GM12878 (cell line): Measurements from ENCODE around the gene TBX15.

ENCODE experiments used
- TARDBP ChIP-seq: IDR thresholded peaks from 2 replicates; pipeline ENCODE4 v1.6.1; 2016; ENCODE audit warnings: borderline replicate concordance
- TF ChIP-seq, protein P1 (sequence below), 3 experiments: IDR thresholded peaks in 2 of 3; conservative IDR thresholded peaks in 1 of 3; 2 replicates each; pipeline ENCODE4 v1.5.1; 2011; ENCODE audit warnings: low read depth in 3 of 3, low read length in 3 of 3, mild to moderate bottlenecking in 3 of 3, control low read depth in 2 of 3, moderate library complexity in 2 of 3, inconsistent platforms in 1 of 3, mixed read lengths in 1 of 3; ENCODE audit not compliant: control insufficient read depth in 2 of 3, insufficient read depth in 1 of 3; ENCODE audit errors: extremely low read depth in 1 of 3

- no peak for TF ChIP-seq TARDBP
- TF ChIP-seq, protein P1, sequence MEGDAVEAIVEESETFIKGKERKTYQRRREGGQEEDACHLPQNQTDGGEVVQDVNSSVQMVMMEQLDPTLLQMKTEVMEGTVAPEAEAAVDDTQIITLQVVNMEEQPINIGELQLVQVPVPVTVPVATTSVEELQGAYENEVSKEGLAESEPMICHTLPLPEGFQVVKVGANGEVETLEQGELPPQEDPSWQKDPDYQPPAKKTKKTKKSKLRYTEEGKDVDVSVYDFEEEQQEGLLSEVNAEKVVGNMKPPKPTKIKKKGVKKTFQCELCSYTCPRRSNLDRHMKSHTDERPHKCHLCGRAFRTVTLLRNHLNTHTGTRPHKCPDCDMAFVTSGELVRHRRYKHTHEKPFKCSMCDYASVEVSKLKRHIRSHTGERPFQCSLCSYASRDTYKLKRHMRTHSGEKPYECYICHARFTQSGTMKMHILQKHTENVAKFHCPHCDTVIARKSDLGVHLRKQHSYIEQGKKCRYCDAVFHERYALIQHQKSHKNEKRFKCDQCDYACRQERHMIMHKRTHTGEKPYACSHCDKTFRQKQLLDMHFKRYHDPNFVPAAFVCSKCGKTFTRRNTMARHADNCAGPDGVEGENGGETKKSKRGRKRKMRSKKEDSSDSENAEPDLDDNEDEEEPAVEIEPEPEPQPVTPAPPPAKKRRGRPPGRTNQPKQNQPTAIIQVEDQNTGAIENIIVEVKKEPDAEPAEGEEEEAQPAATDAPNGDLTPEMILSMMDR (IDR thresholded peaks at IDR 0.05 in 2 of 3, conservative IDR thresholded peaks at IDR 0.05 in 1 of 3; ENCODE audit: control insufficient read depth in 2 of 3, extremely low read depth in 1 of 3, insufficient read depth in 1 of 3, low read depth in 3 of 3, low read length in 3 of 3): no peak
Observed at GRCh38 chr1:118925651-118926050, 62.5 kb downstream of the TBX15 start.
